ENCODE data around the gene ADGRL2.

The ADGRL2 gene

GRCh38 chr1:81834268-81834667, 33.5 kb downstream of the ADGRL2 start:
- H3K27ac ChIP-seq, result no peak overlapping the region
- TF ChIP-seq CTCF (IDR thresholded peaks at IDR 0.05), result no peak
- no peak for TF ChIP-seq ZFX (IDR thresholded peaks at IDR 0.05; ENCODE audit: borderline replicate concordance)

GRCh38 chr1:81834921-81835698, 34.4 kb downstream of the ADGRL2 start:
- H3K27ac ChIP-seq, result no peak overlapping the region
- TF ChIP-seq ZFX (IDR thresholded peaks at IDR 0.05; ENCODE audit: borderline replicate concordance) (no peak), CTCF (IDR thresholded peaks at IDR 0.05) (no peak)

GRCh38 chr1:81836007-81836626, 35.4 kb downstream of the ADGRL2 start:
- no peak for TF ChIP-seq CTCF (IDR thresholded peaks at IDR 0.05)
- no peak for TF ChIP-seq ZFX (IDR thresholded peaks at IDR 0.05; ENCODE audit: borderline replicate concordance)
- no peak overlapping the region for H3K27ac ChIP-seq

- TF ChIP-seq ZFX (IDR thresholded peaks at IDR 0.05; ENCODE audit: borderline replicate concordance) (no peak), CTCF (IDR thresholded peaks at IDR 0.05) (no peak)
- H3K27ac ChIP-seq, result no peak overlapping the region
Measured at GRCh38 chr1:81838600-81839218, 38.0 kb downstream of the ADGRL2 start.

- H3K27ac ChIP-seq, result no peak overlapping the region
- TF ChIP-seq CTCF (IDR thresholded peaks at IDR 0.05), result no peak
- TF ChIP-seq ZFX (IDR thresholded peaks at IDR 0.05; ENCODE audit: borderline replicate concordance), result no peak
Measured at GRCh38 chr1:81840805-81841204, 40.1 kb downstream of the ADGRL2 start.

GRCh38 chr1:81841795-81842194, 41.1 kb downstream of the ADGRL2 start:
- TF ChIP-seq ZFX (IDR thresholded peaks at IDR 0.05; ENCODE audit: borderline replicate concordance) (no peak), CTCF (IDR thresholded peaks at IDR 0.05) (no peak)
- no peak overlapping the region for H3K27ac ChIP-seq

GRCh38 chr1:81844477-81844876, 43.7 kb downstream of the ADGRL2 start:
- TF ChIP-seq ZFX (IDR thresholded peaks at IDR 0.05; ENCODE audit: borderline replicate concordance), result no peak
- no peak overlapping the region for H3K27ac ChIP-seq

Data from 22Rv1 (cell line).